Measurements from ENCODE around the gene GABARAPL2.

Gene GABARAPL2

GRCh38 chr16:75555213-75555706 lies 10.9 kb upstream of the GABARAPL2 start:
- peak; percentile 97 for DNase-seq (ENCODE audit: low spot score)

- peak; percentile 95 for DNase-seq (ENCODE audit: low spot score)
Observed at GRCh38 chr16:75555707-75556430, 10.3 kb upstream of the GABARAPL2 start, which contains the start of gene TMEM231. Gene TMEM231 (minus strand): TSS chr16:75556252. CDS start chr16:75556209, 43 bp downstream.

- DNase-seq (ENCODE audit: low spot score): no peak
Observed at GRCh38 chr16:75556431-75556950, 9.7 kb upstream of the GABARAPL2 start.

- DNase-seq (ENCODE audit: low spot score): no peak
Observed at GRCh38 chr16:75558846-75559401, 7.3 kb upstream of the GABARAPL2 start.

- no peak for DNase-seq (ENCODE audit: low spot score)
Observed at GRCh38 chr16:75559564-75560372, 6.4 kb upstream of the GABARAPL2 start.

- no peak for DNase-seq (ENCODE audit: low spot score)
Observed at GRCh38 chr16:75565640-75566039, 539 bp upstream of the GABARAPL2 start.

GRCh38 chr16:75566758-75567255 lies 628 bp downstream of the GABARAPL2 start:
- DNase-seq (ENCODE audit: low spot score): peak; percentile 50

- DNase-seq (ENCODE audit: low spot score): no peak
Observed at GRCh38 chr16:75567911-75568310, 1.7 kb downstream of the GABARAPL2 start.

GRCh38 chr16:75570396-75571065 lies 4.4 kb downstream of the GABARAPL2 start:
- DNase-seq (ENCODE audit: low spot score): no peak

- DNase-seq (ENCODE audit: low spot score): no peak
Observed at GRCh38 chr16:75572864-75573542, 6.8 kb downstream of the GABARAPL2 start.

- DNase-seq (ENCODE audit: low spot score): no peak
Observed at GRCh38 chr16:75573955-75574354, 7.8 kb downstream of the GABARAPL2 start.

GRCh38 chr16:75575958-75576357 lies 9.8 kb downstream of the GABARAPL2 start:
- DNase-seq (ENCODE audit: low spot score): no peak

- no peak for DNase-seq (ENCODE audit: low spot score)
Observed at GRCh38 chr16:75576384-75576811, 10.2 kb downstream of the GABARAPL2 start.

- no peak for DNase-seq (ENCODE audit: low spot score)
Observed at GRCh38 chr16:75578212-75578611, 12.0 kb downstream of the GABARAPL2 start.

- DNase-seq (ENCODE audit: low spot score): no peak
Observed at GRCh38 chr16:75578725-75579124, 12.5 kb downstream of the GABARAPL2 start.

GRCh38 chr16:75579281-75579834 lies 13.2 kb downstream of the GABARAPL2 start:
- no peak for DNase-seq (ENCODE audit: low spot score)

GRCh38 chr16:75584108-75584507 lies 17.9 kb downstream of the GABARAPL2 start:
- DNase-seq (ENCODE audit: low spot score): no peak

GRCh38 chr16:75588716-75589115 lies 22.5 kb downstream of the GABARAPL2 start:
- no peak for DNase-seq (ENCODE audit: low spot score)

- DNase-seq (ENCODE audit: low spot score): no peak
Observed at GRCh38 chr16:75589306-75589705, 23.1 kb downstream of the GABARAPL2 start.

GRCh38 chr16:75590920-75591843 lies 25.0 kb downstream of the GABARAPL2 start:
- DNase-seq (ENCODE audit: low spot score): no peak
